GM12874 (cell line): ENCODE results near the gene RAI14.

Source experiments
- TF ChIP-seq, protein P1 (sequence below): IDR thresholded peaks from 2 replicates; pipeline ENCODE4 v1.5.1; 2011; ENCODE audit warnings: low read depth, mild to moderate bottlenecking, control low read depth, low read length, moderate library complexity; ENCODE audit not compliant: insufficient read depth

RAI14 gene

DNA sequence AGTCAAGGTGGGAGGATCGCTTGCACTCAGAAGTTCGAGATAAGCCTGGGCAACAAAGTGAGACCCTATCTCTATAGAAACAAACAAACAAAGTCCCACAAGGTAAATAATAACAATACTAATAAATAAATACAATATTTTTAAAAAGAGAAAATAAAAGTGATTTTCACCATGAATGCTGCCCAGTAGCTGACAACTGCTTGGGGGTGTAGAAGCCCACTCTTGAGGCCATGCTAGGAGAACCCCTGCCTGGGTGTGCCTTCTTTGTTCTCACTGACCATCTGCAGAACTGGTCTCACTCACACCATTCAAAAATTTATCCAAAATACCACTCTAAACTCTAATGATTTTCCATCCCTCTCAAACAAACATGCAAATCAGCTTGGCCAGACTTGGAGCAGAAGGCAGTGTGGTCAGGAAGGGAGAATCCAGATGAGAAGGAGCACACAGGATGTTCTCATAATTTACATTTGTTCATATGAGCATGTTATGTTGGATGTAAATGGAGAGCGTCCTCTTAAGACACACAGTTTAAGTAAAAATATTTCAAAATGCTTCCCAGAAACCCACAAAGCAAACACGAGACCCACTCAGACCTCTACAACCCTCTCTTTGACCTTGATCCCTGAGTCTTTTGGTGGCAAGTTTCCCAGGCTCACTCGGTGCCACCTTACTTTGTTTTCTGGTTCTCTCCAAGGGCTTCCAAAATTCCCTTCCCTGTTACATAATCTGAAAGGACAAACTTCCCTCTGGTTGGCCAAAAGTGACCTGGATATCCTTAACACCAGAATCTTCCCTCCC lies 7.9 kb upstream of the RAI14 start:
- TF ChIP-seq, protein P1, sequence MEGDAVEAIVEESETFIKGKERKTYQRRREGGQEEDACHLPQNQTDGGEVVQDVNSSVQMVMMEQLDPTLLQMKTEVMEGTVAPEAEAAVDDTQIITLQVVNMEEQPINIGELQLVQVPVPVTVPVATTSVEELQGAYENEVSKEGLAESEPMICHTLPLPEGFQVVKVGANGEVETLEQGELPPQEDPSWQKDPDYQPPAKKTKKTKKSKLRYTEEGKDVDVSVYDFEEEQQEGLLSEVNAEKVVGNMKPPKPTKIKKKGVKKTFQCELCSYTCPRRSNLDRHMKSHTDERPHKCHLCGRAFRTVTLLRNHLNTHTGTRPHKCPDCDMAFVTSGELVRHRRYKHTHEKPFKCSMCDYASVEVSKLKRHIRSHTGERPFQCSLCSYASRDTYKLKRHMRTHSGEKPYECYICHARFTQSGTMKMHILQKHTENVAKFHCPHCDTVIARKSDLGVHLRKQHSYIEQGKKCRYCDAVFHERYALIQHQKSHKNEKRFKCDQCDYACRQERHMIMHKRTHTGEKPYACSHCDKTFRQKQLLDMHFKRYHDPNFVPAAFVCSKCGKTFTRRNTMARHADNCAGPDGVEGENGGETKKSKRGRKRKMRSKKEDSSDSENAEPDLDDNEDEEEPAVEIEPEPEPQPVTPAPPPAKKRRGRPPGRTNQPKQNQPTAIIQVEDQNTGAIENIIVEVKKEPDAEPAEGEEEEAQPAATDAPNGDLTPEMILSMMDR: no peak

DNA sequence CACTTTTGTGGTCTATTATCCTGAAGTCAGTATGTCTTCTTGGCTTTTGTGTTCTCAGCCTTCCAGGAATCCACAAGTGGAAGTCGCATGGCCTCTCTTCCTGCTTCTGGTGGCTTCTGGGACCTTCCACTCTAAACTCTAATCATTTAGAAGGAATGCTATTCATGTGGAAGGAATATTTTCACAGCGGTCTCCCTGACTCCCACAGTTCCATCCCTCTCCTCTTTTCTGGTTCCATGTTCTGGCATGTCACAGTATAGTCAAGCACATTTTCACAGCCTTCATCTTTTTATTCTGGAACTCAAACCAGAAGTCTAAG lies 7.3 kb upstream of the RAI14 start:
- TF ChIP-seq, protein P1: no peak

DNA sequence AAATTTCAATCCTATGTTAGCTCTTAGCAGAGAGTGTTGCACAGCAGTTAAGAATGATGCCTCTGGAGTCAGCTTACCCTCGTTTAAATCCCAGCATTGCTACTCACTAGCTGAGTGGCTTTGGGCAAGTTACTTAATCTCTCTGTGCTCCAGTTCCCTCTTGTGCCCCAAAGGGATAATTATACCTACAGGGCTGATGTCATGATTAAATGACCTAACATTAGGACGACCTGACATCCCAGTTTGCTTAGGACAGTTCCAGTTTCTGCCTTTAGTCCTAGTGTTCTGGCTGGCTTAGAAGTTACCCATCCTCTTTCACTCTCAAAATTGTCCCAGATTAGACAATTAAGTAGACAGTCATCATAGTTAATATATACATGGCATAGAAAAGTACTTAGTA lies 4.3 kb upstream of the RAI14 start:
- TF ChIP-seq, protein P1: no peak

DNA sequence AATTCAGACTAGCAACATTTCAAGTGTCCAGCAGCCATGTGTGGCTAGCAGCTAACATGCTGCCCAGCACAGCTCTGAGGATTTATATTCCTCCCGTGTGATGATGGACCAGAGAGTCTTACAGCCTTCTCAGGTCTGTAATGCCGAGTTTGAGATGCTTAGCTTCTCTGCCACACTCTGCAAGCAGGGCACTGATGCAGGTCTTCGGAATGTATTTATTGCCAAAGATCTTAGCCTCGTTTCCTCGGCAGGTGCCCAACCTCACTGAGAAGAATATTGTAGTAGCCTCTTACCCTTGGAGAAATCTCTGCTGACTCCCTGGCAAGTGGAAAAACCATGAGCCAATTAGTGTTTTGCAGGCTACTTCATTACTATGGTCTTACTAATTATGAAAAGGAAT lies 3.7 kb upstream of the RAI14 start:
- TF ChIP-seq, protein P1: no peak

DNA sequence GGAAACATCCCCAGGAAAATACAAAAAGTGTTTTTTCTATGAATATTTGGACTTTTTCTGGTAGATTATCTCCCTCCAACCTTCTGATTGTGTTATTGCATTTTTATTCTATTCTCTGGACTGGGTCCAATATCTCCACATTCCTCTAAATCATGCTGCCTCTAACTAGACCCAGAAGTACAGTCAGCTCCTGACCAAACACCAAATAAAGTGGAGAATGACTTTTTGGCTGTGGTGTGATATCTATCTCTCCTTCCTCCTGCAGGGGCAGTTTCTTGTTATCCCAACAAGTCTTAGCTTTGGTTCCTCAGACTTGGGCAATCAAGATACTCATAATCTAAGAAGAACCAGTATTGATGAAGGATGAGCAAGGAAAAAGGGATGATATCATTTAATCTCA lies 3.2 kb upstream of the RAI14 start:
- TF ChIP-seq, protein P1: no peak

DNA sequence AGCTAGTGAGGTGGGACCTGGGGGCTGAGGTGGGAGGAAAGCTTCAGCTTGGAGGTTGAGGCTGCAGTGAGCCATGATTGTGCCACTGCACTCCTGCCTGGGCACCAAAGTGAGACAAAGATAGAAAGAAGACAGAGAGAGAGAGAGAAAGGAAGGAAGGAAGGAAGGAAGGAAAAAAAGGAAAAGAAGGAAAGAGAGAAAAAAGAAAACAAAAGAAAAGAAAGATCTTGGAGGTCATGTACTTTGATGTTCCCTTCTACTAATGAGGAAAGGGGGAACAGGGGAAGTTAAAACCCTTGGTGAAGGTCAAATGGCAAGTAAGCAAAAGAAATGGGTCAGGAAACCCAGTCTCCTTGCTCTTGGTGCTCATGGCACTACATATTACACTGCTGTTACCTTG lies 2.4 kb upstream of the RAI14 start:
- TF ChIP-seq, protein P1: no peak

DNA sequence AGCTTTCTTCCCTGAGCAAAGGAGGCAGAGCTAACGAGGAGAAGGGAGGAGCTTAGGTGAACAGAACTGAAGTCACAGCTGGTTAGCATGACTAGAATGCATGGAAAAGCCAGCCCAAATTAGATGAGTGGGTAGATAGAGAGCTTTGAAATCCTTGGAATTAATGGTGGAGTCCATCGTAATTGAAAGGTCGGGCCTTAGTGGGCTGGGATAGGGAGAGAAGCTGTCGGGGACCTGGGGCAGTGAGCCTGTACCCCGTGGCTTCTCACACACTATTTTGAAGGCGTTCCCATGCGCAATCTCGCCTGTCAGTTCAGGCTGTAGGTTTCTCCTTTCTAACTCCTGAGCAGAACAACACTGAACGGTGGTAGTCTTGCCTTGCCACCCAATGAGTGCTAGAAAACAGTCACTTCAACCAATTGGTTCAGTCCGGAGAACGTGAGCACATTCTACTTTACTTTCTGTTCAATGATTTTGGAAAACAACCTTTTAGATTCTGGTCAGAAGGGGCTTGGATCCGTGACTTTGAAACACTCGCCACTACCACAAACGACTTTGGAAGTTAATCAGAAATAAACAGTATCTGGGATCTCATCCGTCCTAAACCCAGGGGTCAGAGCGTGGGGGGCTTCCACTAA lies 655 bp upstream of the RAI14 start:
- TF ChIP-seq, protein P1: no peak
